ENCODE results near the gene DOCK9.

Gene DOCK9

DNA sequence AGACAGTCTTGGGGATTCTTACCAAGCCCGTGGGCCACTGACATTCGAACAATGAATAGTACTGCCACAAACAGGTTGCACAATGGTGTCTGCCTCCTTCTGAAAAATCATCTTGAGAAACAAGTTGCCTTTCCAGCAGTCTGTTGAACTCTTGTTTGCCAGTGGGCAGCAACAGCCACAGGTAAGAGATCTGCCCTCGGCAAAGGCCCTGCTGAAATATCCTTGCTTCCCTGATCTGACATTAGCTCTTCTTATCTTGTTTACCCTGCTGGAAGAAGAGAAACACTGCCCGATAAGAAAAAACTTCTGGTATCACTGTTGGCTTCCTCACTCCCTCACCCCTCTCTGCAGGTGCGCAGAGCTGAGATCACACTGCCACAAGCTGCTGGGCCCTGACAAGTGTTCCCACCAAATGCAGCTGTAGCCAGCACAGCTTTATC is 2.0 kb downstream of the DOCK9 start:
- no peak for DNase-seq (ENCODE audit: low spot score)

DNA sequence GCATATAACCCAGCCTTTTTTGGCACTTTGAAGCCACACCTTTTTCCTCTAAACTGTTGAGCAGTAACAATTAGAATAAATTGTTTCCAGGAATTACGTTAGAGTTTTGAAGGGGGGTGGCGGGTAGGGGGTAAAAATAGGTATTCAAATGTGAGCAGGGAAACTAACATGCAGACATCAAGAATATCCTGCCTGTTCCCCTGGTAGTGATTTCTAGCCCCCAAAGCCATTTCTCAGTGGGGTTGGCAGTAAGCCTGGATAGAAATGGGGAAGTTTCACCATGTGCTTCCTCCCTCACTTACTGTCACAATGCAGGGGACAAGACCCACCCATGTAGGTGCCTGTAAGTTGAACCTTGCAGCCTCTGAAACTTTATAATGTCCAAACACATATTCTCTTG is 3.8 kb downstream of the DOCK9 start:
- DNase-seq (ENCODE audit: low spot score) = no peak

DNA sequence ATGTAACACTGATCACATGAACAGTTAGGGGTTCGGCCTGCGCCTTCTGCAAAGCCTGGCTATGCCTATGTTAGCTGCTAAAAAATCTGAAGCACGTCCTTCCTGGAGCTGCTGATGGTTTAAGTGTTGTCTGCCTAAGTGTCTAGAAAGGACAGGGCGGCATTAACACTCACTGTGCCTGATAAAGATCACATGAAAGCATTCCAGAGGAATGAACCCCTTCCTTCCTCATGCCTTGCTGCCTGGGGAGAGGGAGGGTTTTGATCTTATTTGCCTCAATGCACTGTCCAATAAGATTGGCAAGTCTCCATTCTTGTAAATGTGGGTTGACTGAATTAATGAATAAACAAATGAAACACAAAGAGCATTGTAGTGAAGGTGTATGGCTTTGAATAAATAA is 5.2 kb downstream of the DOCK9 start:
- no peak for DNase-seq (ENCODE audit: low spot score)

DNA sequence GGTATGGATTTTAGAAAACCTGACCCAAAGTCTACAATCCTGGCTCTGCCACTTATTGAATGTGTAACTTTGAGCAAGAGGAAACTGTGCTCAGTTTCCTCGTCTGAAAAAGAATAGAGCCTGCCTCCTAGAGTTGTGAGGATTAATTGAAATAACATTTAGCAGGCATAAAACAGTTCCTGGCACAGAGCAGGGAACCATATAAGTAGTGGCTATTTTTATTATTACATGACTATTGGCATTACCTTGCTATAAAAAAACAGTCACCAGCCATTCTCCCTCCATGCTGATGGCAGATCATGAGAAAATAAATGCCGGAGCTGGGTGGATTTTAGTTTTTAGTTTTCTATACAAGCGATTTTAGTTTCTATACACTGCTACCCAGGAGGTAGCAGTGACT is 5.8 kb downstream of the DOCK9 start:
- no peak for DNase-seq (ENCODE audit: low spot score)

DNA sequence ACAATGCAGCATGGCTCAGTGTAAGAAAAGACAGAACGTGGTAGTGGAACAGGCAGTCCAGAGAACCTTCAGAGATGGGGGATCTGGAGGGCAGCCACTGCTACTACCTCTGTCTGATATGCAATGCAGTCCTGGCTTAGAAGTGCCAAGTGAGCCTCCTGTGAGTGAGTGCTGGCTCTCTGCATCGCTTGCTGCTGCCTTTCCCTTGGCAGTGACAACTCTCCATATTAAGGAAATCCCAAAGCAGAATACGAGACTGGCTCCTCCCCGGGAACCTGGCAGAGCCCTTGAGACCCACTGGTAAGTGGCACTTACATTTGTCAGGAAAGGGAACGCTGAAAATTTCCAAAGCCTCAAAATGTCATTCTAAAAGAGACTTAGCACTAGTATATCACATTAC is 7.5 kb downstream of the DOCK9 start:
- no peak for DNase-seq (ENCODE audit: low spot score)

DNA sequence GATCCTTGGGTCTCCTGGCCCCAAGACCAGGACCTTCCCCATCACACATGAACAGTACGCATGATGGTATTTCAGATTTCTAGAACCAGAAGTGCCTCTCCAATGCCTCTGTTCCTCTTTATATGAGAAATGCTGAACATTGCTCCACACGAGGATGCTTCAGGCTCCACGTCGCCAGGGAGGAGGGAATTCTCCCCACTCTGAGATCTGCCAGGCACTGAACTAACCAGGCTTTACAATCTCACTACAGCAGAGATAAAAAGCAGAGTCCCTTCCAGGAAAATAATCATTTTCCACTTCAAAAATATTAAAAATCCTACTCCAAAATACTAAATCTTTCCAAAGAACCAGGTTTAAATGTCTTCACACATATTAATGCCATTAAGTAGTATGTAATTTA is 10.4 kb downstream of the DOCK9 start:
- DNase-seq (ENCODE audit: low spot score) = no peak

DNA sequence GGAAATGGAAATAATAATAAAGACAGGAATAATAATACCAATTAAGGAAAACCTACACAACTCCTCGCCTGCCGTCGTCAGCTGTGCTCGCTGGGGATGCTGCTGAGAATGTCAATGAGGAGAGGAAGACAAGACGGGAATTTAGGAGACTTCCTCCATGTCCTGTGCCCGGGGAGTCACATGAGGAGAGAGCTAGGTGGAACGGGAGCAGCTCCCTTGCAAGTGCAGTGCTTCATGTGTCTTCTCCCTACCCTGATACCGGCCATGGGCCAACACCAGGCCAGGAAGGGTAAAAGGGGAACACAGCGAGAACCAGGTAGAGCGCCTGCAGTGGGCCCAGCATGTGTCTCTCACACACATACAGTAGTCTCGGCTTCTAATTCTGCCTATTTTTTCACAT is 11.8 kb downstream of the DOCK9 start:
- DNase-seq (ENCODE audit: low spot score) = no peak

DNA sequence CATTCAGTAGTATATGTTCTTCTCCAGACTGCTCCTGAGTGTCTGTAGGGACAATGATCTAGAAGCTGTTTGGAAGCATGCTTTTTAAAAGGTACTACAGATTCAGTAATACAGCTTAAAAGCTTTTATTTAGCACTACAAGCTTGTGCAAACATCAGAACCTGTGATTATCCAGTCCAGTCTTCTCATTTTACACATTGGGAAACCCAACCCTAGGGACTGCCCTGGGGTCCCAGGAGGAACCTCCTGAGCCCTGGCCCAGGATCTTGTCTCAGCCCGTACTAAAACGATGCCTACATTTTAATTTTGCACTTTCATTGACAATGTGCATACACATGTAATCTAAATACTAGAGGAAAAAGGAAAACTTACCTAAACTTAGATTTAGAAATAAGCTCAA is 12.5 kb downstream of the DOCK9 start:
- no peak for DNase-seq (ENCODE audit: low spot score)

DNA sequence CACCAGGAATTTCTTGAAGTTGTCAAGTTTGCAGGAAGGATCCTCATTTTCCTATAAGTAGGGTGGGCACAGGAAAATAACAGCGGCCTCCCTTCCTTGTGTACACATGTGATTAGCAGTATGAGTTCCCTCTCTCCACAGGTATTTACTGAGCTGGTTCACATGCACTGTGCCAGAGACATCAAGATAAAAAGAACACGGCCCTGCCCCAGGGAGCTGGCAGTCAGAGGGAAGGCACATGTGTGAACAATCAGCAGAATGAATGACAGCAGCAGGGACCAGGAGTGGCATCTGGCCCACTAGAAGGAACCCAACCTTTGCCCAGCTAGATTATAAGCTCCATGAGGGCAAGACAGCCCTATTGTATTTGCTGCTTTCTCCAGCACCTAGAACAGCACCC is 13.9 kb downstream of the DOCK9 start:
- no peak for DNase-seq (ENCODE audit: low spot score)

DNA sequence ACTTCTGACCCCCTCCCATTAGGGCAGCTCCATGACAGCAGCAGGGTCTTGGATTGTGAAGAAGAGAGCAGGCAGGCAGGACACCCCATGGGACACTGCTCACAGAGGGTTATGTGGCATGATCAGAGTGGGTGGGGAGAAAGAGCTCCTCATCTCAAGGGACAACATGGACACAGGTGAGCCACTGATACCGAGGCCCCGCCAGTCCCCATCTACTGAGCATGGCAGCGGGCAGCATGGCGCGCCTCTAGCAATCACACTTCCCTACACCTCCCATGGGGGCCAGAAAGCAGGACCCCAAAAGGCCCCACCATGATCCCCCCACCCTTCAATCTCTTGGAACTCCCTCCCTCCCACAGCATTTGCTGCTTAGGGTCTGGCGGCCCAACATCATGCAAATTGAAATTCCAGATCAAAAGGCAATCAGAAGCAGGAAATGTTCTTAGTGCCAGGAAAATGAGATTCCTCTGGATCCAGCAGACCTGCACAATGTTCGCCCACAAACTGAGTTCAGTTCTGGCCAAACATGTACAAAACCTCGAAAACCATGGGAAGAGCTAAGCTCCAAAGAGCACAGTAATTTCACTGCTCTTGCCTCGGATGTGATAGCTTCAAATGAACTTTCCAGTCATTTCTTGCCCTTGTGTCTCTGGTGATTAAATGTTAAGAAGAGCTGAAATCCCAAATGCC is 14.8 kb downstream of the DOCK9 start:
- DNase-seq (ENCODE audit: low spot score) = no peak

DNA sequence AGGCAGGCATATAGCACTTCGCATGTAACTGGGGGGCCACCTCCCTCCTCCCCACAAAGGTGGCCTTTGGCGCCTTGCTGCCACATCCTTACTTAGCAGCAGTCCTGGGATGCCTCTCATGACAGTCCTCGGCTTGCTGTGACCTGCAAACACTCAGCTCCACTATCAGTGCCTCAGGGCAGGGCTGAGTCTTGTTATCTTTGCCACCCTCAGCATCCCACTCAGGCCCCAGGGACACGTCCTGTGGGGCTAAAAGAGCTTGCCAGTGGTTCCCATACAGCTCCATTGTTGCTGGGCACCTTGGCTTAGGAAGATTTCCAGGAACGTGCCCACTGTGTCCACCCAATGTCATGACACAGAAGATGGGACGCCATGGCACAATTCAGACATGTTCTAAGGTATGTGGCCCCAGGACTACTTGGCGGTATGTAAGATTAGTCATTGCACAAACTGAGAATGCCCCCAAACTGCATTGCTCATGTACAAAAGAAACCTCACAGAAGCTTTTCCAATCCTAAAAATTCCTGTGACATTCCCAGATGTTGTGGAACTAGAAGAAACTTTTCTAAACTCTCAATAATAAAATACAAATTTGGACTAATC is 16.3 kb downstream of the DOCK9 start:
- DNase-seq (ENCODE audit: low spot score) = no peak

DNA sequence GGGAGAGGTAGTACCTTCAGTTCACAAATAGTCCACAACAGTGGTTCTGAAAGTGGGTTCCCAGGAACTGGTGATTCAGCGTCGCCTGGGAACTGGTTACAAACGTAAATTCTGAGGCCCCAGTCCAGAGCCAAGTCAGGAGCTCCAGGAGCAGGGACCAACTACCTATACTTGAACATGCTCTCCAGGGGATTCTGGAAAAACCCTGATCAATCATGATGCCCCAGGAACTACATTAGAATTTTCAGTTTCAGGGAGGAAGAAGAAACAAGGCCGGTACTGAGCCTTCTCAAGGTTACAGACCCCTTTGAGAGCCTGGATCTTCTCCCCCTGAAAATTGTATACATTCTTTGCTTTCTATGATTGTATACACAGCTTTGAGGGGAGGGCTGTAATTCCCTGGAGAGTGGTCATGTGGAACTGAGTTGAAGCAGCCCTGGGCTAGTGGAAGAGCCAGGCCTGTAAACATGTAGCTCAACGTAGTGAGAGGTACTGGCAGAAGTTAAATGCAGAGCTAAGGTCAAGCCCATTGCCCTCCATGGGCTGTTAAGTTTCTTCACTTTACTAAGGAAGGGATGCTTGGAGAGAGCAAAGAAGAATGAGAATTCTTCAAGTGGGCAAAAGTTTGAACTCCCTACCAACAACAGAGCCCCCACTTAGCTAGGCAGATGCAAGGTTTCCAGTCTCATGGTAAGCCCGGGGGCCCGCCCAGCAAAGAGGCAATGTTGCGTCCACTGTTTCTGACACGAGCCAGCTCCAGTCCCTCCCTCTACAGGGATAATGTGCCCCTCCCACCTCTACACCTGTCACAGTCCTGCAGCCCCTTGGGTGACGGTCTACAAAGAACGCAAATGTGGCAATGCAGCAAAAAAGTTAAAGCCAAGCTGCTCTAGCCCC is 17.0 kb downstream of the DOCK9 start:
- no peak for DNase-seq (ENCODE audit: low spot score)

DNA sequence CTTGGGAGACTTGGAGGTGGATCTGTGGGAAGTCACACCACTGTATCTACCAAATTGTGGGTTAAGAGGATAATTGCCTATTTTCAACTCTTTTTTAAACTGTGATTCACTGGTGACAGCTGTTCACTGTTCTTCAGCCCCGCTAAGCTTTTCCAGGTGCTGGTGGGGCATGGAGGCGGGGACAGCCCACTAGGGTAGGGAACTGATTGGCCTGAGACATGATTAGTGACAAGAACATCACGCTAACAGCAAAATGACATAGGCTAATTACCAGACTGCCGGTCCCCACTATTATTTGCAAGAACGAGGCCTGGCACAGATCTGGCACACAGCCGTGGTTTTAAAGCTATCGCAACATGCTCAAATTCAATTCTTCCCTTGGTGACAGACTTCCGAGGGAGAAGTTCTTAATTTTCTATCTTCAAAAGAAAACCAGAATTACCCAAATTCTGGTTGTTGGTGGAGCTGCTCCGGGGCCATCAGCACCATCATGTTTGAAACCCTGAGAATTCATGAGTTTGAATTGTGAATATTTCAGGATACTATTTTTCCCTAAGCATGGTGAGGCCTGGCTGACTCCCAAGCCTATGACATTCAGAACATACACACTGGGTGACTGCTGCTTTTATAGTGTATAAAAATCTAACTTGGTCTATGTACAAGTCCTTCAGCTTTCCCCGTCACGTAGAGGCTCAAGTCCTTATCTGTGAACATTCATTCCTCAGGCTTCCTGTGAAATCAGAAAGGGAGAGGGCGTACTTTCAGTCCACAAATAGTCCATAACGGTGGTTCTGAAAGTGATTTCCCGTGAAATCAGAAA is 17.9 kb downstream of the DOCK9 start:
- DNase-seq (ENCODE audit: low spot score) = no peak

DNA sequence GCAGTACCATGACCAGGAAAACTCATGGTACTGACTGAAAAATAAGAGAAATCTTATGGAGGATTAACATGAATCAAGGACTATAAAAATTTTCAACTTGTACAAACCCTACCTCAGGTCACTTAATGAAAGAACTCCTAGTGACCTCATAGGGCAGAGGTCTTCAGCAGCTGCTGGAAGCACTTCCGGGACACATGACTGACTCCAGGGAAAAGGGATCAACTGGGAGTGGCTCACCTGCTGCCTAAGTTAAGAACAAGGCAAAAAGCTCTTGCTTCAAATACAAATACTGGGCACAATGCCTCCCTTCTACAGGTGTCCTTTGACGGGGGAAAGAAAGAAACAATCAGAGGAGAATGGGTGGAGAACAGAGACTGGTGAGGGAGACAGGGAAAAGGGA is 18.6 kb downstream of the DOCK9 start:
- DNase-seq (ENCODE audit: low spot score) = no peak

DNA sequence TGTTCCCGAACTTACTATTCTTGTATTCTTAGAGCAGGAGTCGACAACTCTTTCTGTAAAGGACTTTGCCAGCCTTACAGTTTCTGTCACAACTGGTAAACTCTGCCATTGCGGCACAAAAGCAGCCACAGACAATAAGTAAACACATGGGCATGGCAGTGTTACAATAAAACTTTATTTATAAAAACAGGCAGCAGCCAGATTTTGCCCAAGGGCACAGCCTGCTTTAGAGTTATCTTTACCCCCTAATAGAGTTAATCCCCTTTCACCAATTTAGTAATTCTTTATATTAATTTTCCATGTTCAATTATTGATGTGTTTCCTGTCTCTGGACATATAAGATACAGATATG is 19.4 kb downstream of the DOCK9 start:
- DNase-seq (ENCODE audit: low spot score) = no peak

DNA sequence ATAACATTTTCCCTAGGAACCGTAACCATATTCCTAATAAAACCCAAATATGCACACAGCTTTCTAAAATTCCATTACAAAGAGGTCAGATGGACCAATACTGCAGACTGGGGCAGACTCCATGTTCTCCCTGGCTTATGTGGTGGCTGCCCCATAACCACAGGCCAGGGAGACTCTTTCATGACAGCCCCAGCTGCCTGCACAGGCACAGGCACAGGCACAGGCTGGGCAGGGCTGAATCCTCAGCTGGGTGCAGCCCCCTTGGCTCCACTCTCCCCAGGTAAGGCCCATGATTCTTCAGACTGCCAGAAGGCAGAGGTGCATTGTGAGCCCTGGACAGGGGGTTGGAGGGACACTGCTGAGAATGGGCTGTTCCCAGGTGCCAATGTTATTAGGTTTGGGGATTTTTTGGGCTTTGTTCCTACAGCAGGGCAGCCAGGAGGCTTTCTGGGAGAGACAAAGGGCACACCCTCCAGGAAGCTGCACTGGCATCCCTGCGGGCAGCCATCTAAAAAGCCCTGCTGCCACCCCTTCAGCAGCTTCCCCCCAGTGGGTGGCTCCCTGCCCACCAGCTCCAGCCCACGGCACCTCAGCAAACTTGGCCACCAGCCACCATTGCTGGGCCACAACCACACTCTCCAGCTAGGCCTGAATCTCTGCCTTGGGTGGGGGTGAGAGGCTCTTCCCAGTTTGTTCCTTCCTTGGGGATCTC is 20.0 kb downstream of the DOCK9 start:
- no peak for DNase-seq (ENCODE audit: low spot score)

DNA sequence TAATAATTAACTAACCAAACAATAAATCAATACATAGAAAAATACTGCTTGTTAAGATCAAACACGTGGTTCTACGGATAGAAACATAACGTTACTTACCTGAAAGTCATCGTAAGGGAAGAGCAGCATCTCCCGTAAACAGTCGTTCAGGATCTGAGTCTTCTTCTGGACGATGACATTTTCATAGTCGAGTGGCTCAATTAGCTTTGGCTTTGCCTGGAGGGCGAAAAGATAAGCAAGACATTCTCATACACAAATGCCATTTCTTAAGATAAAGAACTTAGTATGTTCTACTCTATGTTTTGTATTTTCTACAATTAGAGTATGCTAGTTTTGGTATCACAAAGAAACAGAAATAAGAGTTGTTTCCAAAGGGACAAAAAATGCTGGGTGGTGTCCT is 22.5 kb downstream of the DOCK9 start:
- DNase-seq (ENCODE audit: low spot score) = no peak

DNA sequence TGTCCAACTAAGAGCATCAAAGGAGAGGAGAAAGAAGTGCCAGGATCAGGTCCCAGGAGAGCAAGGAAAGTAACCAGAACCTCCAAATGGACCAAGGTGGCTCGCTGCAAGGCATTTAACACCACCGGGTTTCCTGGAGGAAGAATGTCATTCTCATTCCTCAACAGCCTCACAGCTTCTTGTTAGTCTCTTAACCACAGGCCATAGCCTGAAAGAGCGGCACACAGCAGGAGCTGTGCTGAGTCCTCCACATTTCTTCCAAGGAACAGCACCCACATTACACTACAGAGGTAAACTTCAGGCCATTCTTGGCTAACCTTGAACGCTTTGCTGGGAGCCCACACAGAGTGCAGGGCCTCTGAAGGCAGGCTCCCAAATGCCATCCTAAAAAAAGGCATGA is 23.6 kb downstream of the DOCK9 start:
- no peak for DNase-seq (ENCODE audit: low spot score)

DNA sequence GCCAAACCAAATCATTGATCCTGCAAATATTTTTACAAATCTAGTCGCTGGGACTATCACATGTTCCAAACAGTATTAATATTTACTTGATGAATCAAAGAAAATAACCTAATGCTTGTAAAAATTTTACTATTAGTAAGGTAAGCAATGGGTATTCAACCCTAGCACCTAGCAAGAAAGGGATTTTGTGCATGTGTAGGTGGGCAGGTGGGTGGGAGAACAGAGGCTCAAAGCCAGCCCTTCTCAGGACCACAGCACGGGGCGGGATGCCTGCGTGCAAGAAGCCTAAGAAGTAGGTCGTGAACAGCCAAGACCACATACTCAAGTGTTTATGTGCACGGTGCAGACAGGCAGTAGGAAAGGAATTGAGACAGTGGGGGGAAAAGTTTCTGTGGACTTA is 26.6 kb downstream of the DOCK9 start:
- no peak for DNase-seq (ENCODE audit: low spot score)

DNA sequence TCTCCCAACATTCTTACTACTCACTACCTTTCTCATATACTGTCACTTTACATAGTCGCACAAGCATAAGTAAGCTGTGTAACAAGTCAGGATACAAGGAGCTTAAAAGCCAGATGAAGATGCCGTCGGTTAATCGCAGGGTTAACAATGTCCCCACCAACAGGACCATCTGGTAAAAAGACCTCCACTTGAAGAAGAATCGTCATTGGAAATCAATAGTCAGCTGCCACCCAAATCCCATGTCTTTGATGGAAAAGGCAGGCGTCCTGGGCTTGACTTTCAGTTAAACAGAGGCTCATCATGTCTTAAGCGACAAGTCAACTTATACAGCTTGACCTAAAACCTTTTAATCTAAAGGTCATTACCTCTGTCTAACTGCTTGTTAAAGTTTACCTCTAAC is 27.2 kb downstream of the DOCK9 start:
- no peak for DNase-seq (ENCODE audit: low spot score)

DNA sequence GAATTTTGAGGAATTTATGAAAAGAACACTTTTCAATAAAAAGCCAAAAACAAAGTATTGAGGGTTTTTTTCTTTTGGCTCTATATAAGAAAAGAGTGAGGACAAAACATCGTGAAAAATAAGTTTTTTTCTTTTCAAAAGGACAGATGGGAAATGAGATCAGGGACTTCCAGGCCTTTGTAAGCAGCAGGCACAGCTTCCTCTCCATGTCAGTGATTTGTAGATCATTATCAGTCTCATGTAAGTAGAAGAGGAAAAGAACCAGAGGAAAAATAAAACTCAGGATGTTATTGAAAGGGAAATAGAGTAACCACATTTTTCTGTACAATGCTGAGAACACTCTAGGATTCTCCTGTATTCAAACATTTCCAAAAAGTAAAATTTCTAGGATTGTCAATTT is 29.9 kb downstream of the DOCK9 start:
- no peak for DNase-seq (ENCODE audit: low spot score)
